ENCODE measurements around the gene TRIM36. TPM values are rescaled to one million over a fixed set of nuclear protein-coding genes. Genes with fewer than 3 reads are reported as not detected.

TRIM36 gene, protein sequence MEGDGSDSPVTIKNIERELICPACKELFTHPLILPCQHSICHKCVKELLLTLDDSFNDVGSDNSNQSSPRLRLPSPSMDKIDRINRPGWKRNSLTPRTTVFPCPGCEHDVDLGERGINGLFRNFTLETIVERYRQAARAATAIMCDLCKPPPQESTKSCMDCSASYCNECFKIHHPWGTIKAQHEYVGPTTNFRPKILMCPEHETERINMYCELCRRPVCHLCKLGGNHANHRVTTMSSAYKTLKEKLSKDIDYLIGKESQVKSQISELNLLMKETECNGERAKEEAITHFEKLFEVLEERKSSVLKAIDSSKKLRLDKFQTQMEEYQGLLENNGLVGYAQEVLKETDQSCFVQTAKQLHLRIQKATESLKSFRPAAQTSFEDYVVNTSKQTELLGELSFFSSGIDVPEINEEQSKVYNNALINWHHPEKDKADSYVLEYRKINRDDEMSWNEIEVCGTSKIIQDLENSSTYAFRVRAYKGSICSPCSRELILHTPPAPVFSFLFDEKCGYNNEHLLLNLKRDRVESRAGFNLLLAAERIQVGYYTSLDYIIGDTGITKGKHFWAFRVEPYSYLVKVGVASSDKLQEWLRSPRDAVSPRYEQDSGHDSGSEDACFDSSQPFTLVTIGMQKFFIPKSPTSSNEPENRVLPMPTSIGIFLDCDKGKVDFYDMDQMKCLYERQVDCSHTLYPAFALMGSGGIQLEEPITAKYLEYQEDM
- total RNA-seq (2022) (0.95 and 1.3 TPM in 2 replicates), Bru-seq, nascent RNA (percentile 30 among the genes with signal in this experiment), BruChase-seq, experiment 1, labeled RNA remaining after a 2-hour chase (percentile 34 among the genes with signal in this experiment), BruChase-seq, experiment 2, labeled RNA remaining after a 6-hour chase (percentile 24 among the genes with signal in this experiment)
- long read RNA-seq, result 0 reads

DNA sequence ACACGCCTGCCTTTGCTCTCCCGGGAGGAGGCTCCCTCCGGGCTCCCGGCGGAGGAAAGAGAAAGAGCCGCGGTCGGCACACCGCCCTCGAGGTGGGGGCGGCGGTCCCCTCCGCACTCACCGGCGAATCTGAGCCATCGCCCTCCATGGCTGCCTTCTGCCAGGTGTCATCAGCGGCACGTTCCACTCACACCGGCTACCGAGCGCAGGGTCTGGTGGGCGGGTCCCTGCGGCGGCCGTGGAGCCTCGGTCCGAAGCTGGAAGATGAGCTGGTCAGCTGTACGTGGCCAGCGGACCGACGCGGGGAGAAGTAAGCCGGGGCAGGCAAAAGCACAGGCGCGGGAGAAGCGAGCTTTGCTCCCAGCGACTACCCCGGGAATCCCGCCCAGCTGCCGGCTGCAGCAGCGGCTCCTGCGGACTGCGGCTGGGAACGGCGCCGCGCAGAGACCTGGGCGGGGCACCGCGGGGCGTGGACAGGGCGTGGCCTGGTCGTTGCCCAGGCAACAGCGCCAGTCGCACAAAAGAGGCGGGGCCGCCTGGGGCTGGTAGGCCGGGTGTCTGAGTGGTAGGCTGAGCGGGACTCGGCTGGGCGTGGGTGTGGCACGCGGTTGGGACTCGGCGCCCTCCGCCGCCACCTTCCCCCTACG, at the start of gene TRIM36:
Gene TRIM36, minus strand, starts transcription at position 422 of the 647 bp plus-strand sequence. Its CDS starts 274 bp downstream, at position 148.
- intact Hi-C loops (cut with micrococcal nuclease; ENCODE audit: unreplicated experiment), result no loop called here
- peaks cover 4% of the 10 kb centered on the region for H3K9me3 ChIP-seq
- no peaks in the 10 kb centered on the region for H3K27me3 ChIP-seq (replicated peaks; ENCODE audit: control insufficient read depth, insufficient read depth, low read length)
- no peaks in the 10 kb centered on the region for H3K36me3 ChIP-seq (ENCODE audit: control insufficient read depth, insufficient read depth, low read length)
- TF ChIP-seq CTCF (IDR thresholded peaks at IDR 0.05; ENCODE audit: insufficient read depth in 1 of 2, low read depth in 1 of 2, low read length in 1 of 2, severe bottlenecking in 1 of 2, unreplicated experiment in 1 of 2), result peak in 1 of 2 experiments; percentile 15
- H3K4me3 Mint-ChIP-seq (ENCODE audit: unreplicated experiment), result peak within 1 kb of the TSS; percentile 78
- peak; percentile 92 to 96 for DNase-seq
- peaks cover 7% of the 10 kb centered on the region for H3K4me1 ChIP-seq
- peak within 1 kb of the TSS; percentile 59 for H3K27ac Mint-ChIP-seq (ENCODE audit: unreplicated experiment)
- H3K36me3 Mint-ChIP-seq (ENCODE audit: insufficient read depth, unreplicated experiment), result peaks cover 7% of the 10 kb centered on the region
- H3K9me3 Mint-ChIP-seq (ENCODE audit: unreplicated experiment), result peaks cover 15% of the 10 kb centered on the region
- POLR2A ChIA-PET, result no interaction called here
- H3K4me1 Mint-ChIP-seq (ENCODE audit: low read depth, unreplicated experiment), result no peaks in the 10 kb centered on the region
- CTCF ChIA-PET, result no interaction called here
- peaks cover 24% of the 10 kb centered on the region for H3K27me3 Mint-ChIP-seq (ENCODE audit: insufficient read depth, unreplicated experiment)
- no TSS peak for BruUV-seq (replicated peaks)
- peak within 1 kb of the TSS; percentile 44 for H3K4me3 ChIP-seq (ENCODE audit: low read depth, low read length)

- H3K4me1 Mint-ChIP-seq (ENCODE audit: low read depth, unreplicated experiment), result no peaks in the 10 kb centered on the region
- DNase-seq, result no peak
- no peaks in the 10 kb centered on the region for H3K27me3 Mint-ChIP-seq (ENCODE audit: insufficient read depth, unreplicated experiment)
- H3K27me3 ChIP-seq (replicated peaks; ENCODE audit: control insufficient read depth, insufficient read depth, low read length), result no peaks in the 10 kb centered on the region
- no peak overlapping the region for H3K4me3 ChIP-seq (ENCODE audit: low read depth, low read length)
- H3K9me3 ChIP-seq, result no peaks in the 10 kb centered on the region
- no peaks in the 10 kb centered on the region for H3K36me3 ChIP-seq (ENCODE audit: control insufficient read depth, insufficient read depth, low read length)
- TF ChIP-seq CTCF (IDR thresholded peaks at IDR 0.05; ENCODE audit: insufficient read depth in 1 of 2, low read depth in 1 of 2, low read length in 1 of 2, severe bottlenecking in 1 of 2, unreplicated experiment in 1 of 2), result no peak
- intact Hi-C loops (cut with micrococcal nuclease; ENCODE audit: unreplicated experiment), result no loop called here
- H3K36me3 Mint-ChIP-seq (ENCODE audit: insufficient read depth, unreplicated experiment), result peaks cover 8% of the 10 kb centered on the region
- no peaks in the 10 kb centered on the region for H3K4me1 ChIP-seq
- no peaks in the 10 kb centered on the region for H3K9me3 Mint-ChIP-seq (ENCODE audit: unreplicated experiment)
- CTCF ChIA-PET, result no interaction called here
- POLR2A ChIA-PET, result no interaction called here
- no TSS peak for BruUV-seq (replicated peaks)
- H3K27ac Mint-ChIP-seq (ENCODE audit: unreplicated experiment), result no peak overlapping the region
- H3K4me3 Mint-ChIP-seq (ENCODE audit: unreplicated experiment), result no peak overlapping the region
Measured at GRCh38 chr5:115214541-115214940, 44.8 kb upstream of the TRIM36 start.

- DNase-seq, result no peak
- no peaks in the 10 kb centered on the region for H3K27me3 Mint-ChIP-seq (ENCODE audit: insufficient read depth, unreplicated experiment)
- H3K4me1 Mint-ChIP-seq (ENCODE audit: low read depth, unreplicated experiment), result no peaks in the 10 kb centered on the region
- no peaks in the 10 kb centered on the region for H3K36me3 ChIP-seq (ENCODE audit: control insufficient read depth, insufficient read depth, low read length)
- H3K27ac Mint-ChIP-seq (ENCODE audit: unreplicated experiment), result no peak overlapping the region
- no peak overlapping the region for H3K4me3 ChIP-seq (ENCODE audit: low read depth, low read length)
- H3K27me3 ChIP-seq (replicated peaks; ENCODE audit: control insufficient read depth, insufficient read depth, low read length), result no peaks in the 10 kb centered on the region
- no peak overlapping the region for H3K4me3 Mint-ChIP-seq (ENCODE audit: unreplicated experiment)
- ChIA-PET CTCF (no interaction called here), POLR2A (no interaction called here)
- TF ChIP-seq CTCF (IDR thresholded peaks at IDR 0.05; ENCODE audit: insufficient read depth in 1 of 2, low read depth in 1 of 2, low read length in 1 of 2, severe bottlenecking in 1 of 2, unreplicated experiment in 1 of 2), result no peak
- BruUV-seq (replicated peaks), result no TSS peak
- intact Hi-C loops (cut with micrococcal nuclease; ENCODE audit: unreplicated experiment), result no loop called here
- no peaks in the 10 kb centered on the region for H3K36me3 Mint-ChIP-seq (ENCODE audit: insufficient read depth, unreplicated experiment)
- no peaks in the 10 kb centered on the region for H3K4me1 ChIP-seq
- no peaks in the 10 kb centered on the region for H3K9me3 ChIP-seq
- H3K9me3 Mint-ChIP-seq (ENCODE audit: unreplicated experiment), result no peaks in the 10 kb centered on the region
Measured at GRCh38 chr5:115209279-115209678, 39.6 kb upstream of the TRIM36 start.

All from Caco-2 (cell line).